SKM-1 (cell line): Measurements from ENCODE around the gene CHTF18.
"Not testable (repeated sequence)": the region's sequence is repeated elsewhere in the genome, so short reads cannot be mapped to it uniquely, and the experiment has no call there.

Source experiments
- DNase-seq: peaks from one replicate; lab custom pipeline; 2025; ENCODE audit not compliant: unreplicated experiment; lab: John Stamatoyannopoulos, UW

CHTF18 gene

GRCh38 chr16:804193-805048 is 16.0 kb downstream of the CHTF18 start:
- no peak for DNase-seq

GRCh38 chr16:805474-805873 is 17.1 kb downstream of the CHTF18 start:
- DNase-seq: no peak

- DNase-seq: peak; percentile 16
Measured at GRCh38 chr16:807347-808084, 19.1 kb downstream of the CHTF18 start.

GRCh38 chr16:808085-808386 is 19.6 kb downstream of the CHTF18 start:
- DNase-seq: no peak

- DNase-seq: no peak
Measured at GRCh38 chr16:813204-813915, 24.9 kb downstream of the CHTF18 start.

GRCh38 chr16:813916-814412 is 25.5 kb downstream of the CHTF18 start:
- no peak for DNase-seq

GRCh38 chr16:814974-815373 is 26.6 kb downstream of the CHTF18 start:
- DNase-seq: no peak

- no peak for DNase-seq
Measured at GRCh38 chr16:815861-816260, 27.4 kb downstream of the CHTF18 start.

GRCh38 chr16:817001-817906 is 28.8 kb downstream of the CHTF18 start:
- DNase-seq: no peak

- no peak for DNase-seq
Measured at GRCh38 chr16:818132-818531, 29.7 kb downstream of the CHTF18 start.

GRCh38 chr16:818592-818991 is 30.2 kb downstream of the CHTF18 start:
- no peak for DNase-seq

- no peak for DNase-seq
Measured at GRCh38 chr16:819336-820043, 31.1 kb downstream of the CHTF18 start.

GRCh38 chr16:820044-820408 is 31.6 kb downstream of the CHTF18 start:
- DNase-seq: not testable (repeated sequence)

GRCh38 chr16:820748-821147 is 32.3 kb downstream of the CHTF18 start:
- DNase-seq: no peak

- DNase-seq: no peak
Measured at GRCh38 chr16:821751-822150, 33.3 kb downstream of the CHTF18 start.

- no peak for DNase-seq
Measured at GRCh38 chr16:822174-822908, 33.9 kb downstream of the CHTF18 start.

- DNase-seq: no peak
Measured at GRCh38 chr16:822909-823297, 34.5 kb downstream of the CHTF18 start.

- DNase-seq: no peak
Measured at GRCh38 chr16:824194-824593, 35.8 kb downstream of the CHTF18 start.

- no peak for DNase-seq
Measured at GRCh38 chr16:824601-825000, 36.2 kb downstream of the CHTF18 start.
